ENCODE results near the gene SRGAP1. TPM values are rescaled to one million over a fixed set of nuclear protein-coding genes. Genes with fewer than 3 reads are reported as not detected.

Gene SRGAP1
- total and polyA plus RNA-seq, 7 donors = 0.23 to 5.1 (median 1.5) TPM

DNA sequence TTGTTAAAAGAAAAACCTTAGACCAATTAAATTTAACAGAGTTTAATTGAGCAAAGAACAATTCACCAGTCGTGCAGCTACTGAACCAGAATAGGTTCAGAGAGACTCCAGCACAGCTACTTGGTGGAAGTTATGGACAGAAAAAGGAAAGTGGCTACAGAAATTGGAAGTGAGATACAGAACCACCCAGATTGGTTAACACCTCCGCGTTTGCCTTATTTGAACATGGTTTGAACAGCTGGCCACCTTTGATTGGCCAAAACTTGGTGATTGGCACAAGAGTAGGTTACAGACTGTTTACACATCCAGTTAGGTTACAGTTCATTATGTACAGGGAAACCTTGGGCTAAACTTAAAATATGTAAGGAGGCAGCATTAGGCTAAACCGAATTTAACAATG, 54.9 kb downstream of the SRGAP1 start:
- ATAC-seq = no peak
- H3K36me3 ChIP-seq (ENCODE audit: insufficient read depth in 1 of 2, low read depth in 1 of 2) = no peaks in the 10 kb centered on the region
- WGBS, 3 donors = 82 to 91% (median 84%) methylated on average over 4 of the region's 4 CpGs
- no peak for DNase-seq
- TF ChIP-seq, protein P1, sequence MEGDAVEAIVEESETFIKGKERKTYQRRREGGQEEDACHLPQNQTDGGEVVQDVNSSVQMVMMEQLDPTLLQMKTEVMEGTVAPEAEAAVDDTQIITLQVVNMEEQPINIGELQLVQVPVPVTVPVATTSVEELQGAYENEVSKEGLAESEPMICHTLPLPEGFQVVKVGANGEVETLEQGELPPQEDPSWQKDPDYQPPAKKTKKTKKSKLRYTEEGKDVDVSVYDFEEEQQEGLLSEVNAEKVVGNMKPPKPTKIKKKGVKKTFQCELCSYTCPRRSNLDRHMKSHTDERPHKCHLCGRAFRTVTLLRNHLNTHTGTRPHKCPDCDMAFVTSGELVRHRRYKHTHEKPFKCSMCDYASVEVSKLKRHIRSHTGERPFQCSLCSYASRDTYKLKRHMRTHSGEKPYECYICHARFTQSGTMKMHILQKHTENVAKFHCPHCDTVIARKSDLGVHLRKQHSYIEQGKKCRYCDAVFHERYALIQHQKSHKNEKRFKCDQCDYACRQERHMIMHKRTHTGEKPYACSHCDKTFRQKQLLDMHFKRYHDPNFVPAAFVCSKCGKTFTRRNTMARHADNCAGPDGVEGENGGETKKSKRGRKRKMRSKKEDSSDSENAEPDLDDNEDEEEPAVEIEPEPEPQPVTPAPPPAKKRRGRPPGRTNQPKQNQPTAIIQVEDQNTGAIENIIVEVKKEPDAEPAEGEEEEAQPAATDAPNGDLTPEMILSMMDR (IDR thresholded peaks at IDR 0.05) = no peak
- H3K4me1 ChIP-seq = no peaks in the 10 kb centered on the region
- no peaks in the 10 kb centered on the region for H3K9me3 ChIP-seq
- H3K4me3 ChIP-seq = no peak overlapping the region
- H3K27ac ChIP-seq = no peak overlapping the region
- intact Hi-C loops (cut with DNase I) = no loop called here
- H3K27me3 ChIP-seq (ENCODE audit: insufficient read depth in 3 of 3, low read length in 2 of 3) = no peaks in the 10 kb centered on the region

DNA sequence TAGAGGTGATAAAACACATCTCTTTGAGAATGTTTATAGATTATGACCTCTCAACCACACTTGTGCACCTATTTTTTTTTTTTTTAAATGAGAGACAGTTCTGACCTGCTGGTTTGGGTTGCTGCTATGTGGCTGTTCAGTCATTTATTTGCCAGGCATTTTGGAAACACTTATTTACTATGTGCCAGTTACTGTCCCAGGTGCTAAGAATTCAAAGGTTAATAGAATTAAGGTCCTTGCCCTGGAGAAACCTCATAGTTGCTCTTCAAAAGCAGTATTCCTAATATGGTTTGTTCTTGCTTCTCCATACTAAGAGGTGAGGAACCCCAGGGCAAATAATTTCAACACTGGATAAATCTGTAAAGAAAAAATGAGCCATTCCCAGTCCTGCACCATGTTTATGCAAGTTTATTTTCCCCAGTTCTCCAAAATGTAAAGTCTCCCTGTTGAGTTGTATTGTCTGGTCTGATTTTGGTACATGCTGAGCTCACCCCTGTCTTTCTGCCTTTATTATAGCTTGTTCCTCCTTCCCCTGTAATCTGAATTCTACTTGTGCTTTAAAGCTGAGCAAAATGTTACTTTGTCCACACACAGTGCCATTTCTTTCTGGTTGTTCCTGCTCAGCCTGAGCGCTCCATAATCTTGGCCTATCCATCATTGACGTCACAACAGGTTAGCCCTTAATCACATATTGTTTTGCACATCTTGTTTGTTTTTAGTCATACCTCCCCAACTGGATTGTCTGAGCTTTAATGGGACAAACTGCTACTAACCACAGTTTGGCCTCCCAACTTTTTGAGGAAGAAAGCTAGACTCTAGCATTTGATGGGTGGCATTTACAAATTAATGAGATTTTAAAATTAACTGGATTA, 56.7 kb downstream of the SRGAP1 start:
- DNase-seq (no peak), ATAC-seq (no peak)
- TF ChIP-seq, protein P1 (IDR thresholded peaks at IDR 0.05) = no peak
- H3K27ac ChIP-seq = no peak overlapping the region
- no peaks in the 10 kb centered on the region for H3K27me3 ChIP-seq (ENCODE audit: insufficient read depth in 3 of 3, low read length in 2 of 3)
- H3K36me3 ChIP-seq (ENCODE audit: insufficient read depth in 1 of 2, low read depth in 1 of 2) = no peaks in the 10 kb centered on the region
- H3K4me1 ChIP-seq = no peaks in the 10 kb centered on the region
- H3K4me3 ChIP-seq = no peak overlapping the region
- H3K9me3 ChIP-seq = no peaks in the 10 kb centered on the region
- WGBS, 3 donors = 95 to 100% (median 98%) methylated on average over 2 of the region's 2 CpGs
- intact Hi-C loops (cut with DNase I) = no loop called here

DNA sequence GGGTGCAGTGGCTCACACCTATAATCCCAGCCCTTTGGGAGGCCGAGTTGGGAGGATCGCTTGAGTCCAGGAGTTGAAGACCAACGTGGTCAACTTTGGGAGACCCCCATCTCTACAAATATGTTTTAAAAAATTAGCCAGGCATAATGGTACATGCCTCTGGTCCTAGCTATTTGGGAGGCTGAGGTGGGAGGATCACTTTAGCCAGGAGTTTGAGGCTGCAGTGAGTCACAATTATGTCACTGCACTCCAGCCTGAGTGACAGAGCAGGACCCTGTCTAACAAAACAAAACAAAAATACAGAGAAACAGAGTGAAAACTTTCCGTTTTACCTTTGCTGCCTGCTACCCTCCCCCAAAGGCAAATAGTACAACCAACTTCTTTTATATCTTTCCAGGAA, 60.2 kb downstream of the SRGAP1 start:
- Histone ChIP-seq H3K9me3 (peaks cover 7% of the 10 kb centered on the region), H3K36me3 (ENCODE audit: insufficient read depth in 1 of 2, low read depth in 1 of 2) (no peaks in the 10 kb centered on the region), H3K27ac (no peak overlapping the region), H3K4me1 (no peaks in the 10 kb centered on the region), H3K27me3 (ENCODE audit: insufficient read depth in 3 of 3, low read length in 2 of 3) (no peaks in the 10 kb centered on the region), H3K4me3 (no peak overlapping the region)
- DNase-seq (no peak), ATAC-seq (no peak)
- TF ChIP-seq, protein P1 (IDR thresholded peaks at IDR 0.05) = no peak
- intact Hi-C loops (cut with DNase I) = no loop called here
- WGBS, 3 donors = 93% methylated on average over 4 of the region's 4 CpGs

DNA sequence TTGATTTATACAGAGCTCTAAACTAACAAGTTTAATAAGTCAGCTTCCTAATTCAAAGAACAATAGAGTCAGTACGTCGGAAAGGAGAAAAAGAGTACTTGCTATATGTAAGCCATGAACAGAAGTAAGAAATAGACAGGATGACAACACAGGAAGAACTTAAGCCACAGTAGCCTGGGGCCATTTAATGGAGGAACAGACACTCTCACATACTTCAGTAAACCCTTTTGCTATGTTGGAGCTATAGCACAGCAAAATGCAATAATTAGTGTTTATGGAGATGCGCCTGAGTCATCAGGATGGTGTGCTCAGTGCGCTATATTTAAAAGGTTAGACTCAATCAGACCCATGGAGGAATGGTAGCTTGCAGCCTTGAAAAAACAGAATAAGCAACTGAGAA, 61.0 kb downstream of the SRGAP1 start:
- 94 to 96% (median 95%) methylated on average over 4 of the region's 4 CpGs for WGBS, 3 donors
- intact Hi-C loops (cut with DNase I) = no loop called here
- H3K36me3 ChIP-seq (ENCODE audit: insufficient read depth in 1 of 2, low read depth in 1 of 2) = no peaks in the 10 kb centered on the region

More for the DNA sequence above, 61.0 kb downstream of the SRGAP1 start:
- no peaks in the 10 kb centered on the region for H3K4me1 ChIP-seq
- H3K27me3 ChIP-seq (ENCODE audit: insufficient read depth in 3 of 3, low read length in 2 of 3) = no peaks in the 10 kb centered on the region
- ATAC-seq (no peak), DNase-seq (no peak)
- peaks cover 7% of the 10 kb centered on the region for H3K9me3 ChIP-seq
- H3K27ac ChIP-seq = no peak overlapping the region
- TF ChIP-seq, protein P1 (IDR thresholded peaks at IDR 0.05) = no peak
- no peak overlapping the region for H3K4me3 ChIP-seq
